Measurements from ENCODE around the gene RTN1. TPM values are rescaled to one million over a fixed set of nuclear protein-coding genes. Genes with fewer than 3 reads are reported as not detected.

The RTN1 gene
- total and polyA plus RNA-seq, 2 donors (not counting 1 experiment from before 2014, with no cell fraction given), result 0.34 TPM; not detected in 1

- Histone ChIP-seq H4K20me1 (ENCODE audit: control insufficient read depth, insufficient read depth, low read length, poor library complexity, severe bottlenecking) (no peaks in the 10 kb centered on the region), H3K27me3 (replicated peaks in 1 of 4; ENCODE audit: control extremely low read depth in 1 of 4, control insufficient read depth in 3 of 4, insufficient read depth in 4 of 4, low read length in 3 of 4) (peaks cover 0 to 15% (median 6%) of the 10 kb centered on the region in 4 experiments), H3K27ac (ENCODE audit: low read length in 2 of 2) (no peak overlapping the region), H3K9me3 (ENCODE audit: control extremely low read depth in 1 of 3, control insufficient read depth in 2 of 3, insufficient read depth in 1 of 3, low read length in 2 of 3) (no peaks in the 10 kb centered on the region), H3K36me3 (replicated peaks in 1 of 2; ENCODE audit: control extremely low read depth in 1 of 2, control insufficient read depth in 1 of 2, extremely low read depth in 1 of 2, insufficient read depth in 2 of 2, low read length in 1 of 2) (no peaks in the 10 kb centered on the region), H3K4me2 (replicated peaks; ENCODE audit: low read depth, low read length, poor library complexity, severe bottlenecking) (no peak overlapping the region), H3K4me3 (ENCODE audit: control extremely low read depth in 1 of 5, extremely low read depth in 1 of 5, insufficient read depth in 1 of 5, low read depth in 2 of 5, low read length in 4 of 5) (no peak overlapping the region), H2AFZ (ENCODE audit: insufficient read depth, low read depth, low read length, poor library complexity, severe bottlenecking) (no peak overlapping the region), H3K79me2 (ENCODE audit: control insufficient read depth, insufficient read depth, low read length) (no peaks in the 10 kb centered on the region), H3K4me1 (ENCODE audit: control insufficient read depth in 2 of 2, insufficient read depth in 2 of 2, low read length in 2 of 2) (peaks cover 15 to 16% of the 10 kb centered on the region in 2 donors), H3K9ac (ENCODE audit: low read length) (no peak overlapping the region)
- POLR2A ChIA-PET, result no interaction called here
- no peak for DNase-seq
- 100% methylated on average over 1 of the region's 2 CpGs for WGBS (ENCODE audit: insufficient coverage)
- ATAC-seq (ENCODE audit: low read depth), result no peak
- Mint-ChIP-seq H3K9me3 (ENCODE audit: insufficient read depth) (no peaks in the 10 kb centered on the region), H3K27me3 (peaks cover 23% of the 10 kb centered on the region), H3K4me3 (no peak overlapping the region), H3K4me1 (peaks cover 25% of the 10 kb centered on the region), H3K27ac (no peak overlapping the region)
- no peak for TF ChIP-seq CTCF (IDR thresholded peaks at IDR 0.05)
- no peak for TF ChIP-seq EZH2 (IDR thresholded peaks at IDR 0.05; ENCODE audit: borderline replicate concordance, insufficient read depth, low read depth, low read length, poor library complexity, severe bottlenecking)
- CTCF ChIA-PET, result no interaction called here
- intact Hi-C loops (cut with micrococcal nuclease), result no loop called here
These were observed 289.7 kb downstream of the RTN1 start for GRCh38 chr14:59580911-59581310.

GRCh38 chr14:59576332-59577294 is 294.0 kb downstream of the RTN1 start, which contains the start of gene CCDC175:
Gene CCDC175, minus strand, starts transcription at chr14:59576812. Its CDS starts 37 bp downstream, at chr14:59576775.
- peaks cover 13% of the 10 kb centered on the region for H3K4me1 Mint-ChIP-seq
- Histone ChIP-seq H3K4me2 (replicated peaks; ENCODE audit: low read depth, low read length, poor library complexity, severe bottlenecking) (peak within 1 kb of the TSS; percentile 91), H3K4me1 (ENCODE audit: control insufficient read depth in 2 of 2, insufficient read depth in 2 of 2, low read length in 2 of 2) (peaks cover 10 to 13% of the 10 kb centered on the region in 2 donors), H3K9ac (ENCODE audit: low read length) (peak within 1 kb of the TSS; percentile 64), H3K36me3 (replicated peaks in 1 of 2; ENCODE audit: control extremely low read depth in 1 of 2, control insufficient read depth in 1 of 2, extremely low read depth in 1 of 2, insufficient read depth in 2 of 2, low read length in 1 of 2) (no peaks in the 10 kb centered on the region), H3K4me3 (ENCODE audit: control extremely low read depth in 1 of 5, extremely low read depth in 1 of 5, insufficient read depth in 1 of 5, low read depth in 2 of 5, low read length in 4 of 5) (peak within 1 kb of the TSS; percentile 26 to 62 (median 56)), H3K27me3 (replicated peaks in 1 of 4; ENCODE audit: control extremely low read depth in 1 of 4, control insufficient read depth in 3 of 4, insufficient read depth in 4 of 4, low read length in 3 of 4) (peaks cover 0 to 15% (median 6%) of the 10 kb centered on the region in 4 experiments), H2AFZ (ENCODE audit: insufficient read depth, low read depth, low read length, poor library complexity, severe bottlenecking) (peak within 1 kb of the TSS; percentile 82), H3K79me2 (ENCODE audit: control insufficient read depth, insufficient read depth, low read length) (no peaks in the 10 kb centered on the region), H3K27ac (ENCODE audit: low read length in 2 of 2) (peak within 1 kb of the TSS in 1 of 2 donors; percentile 20), H4K20me1 (ENCODE audit: control insufficient read depth, insufficient read depth, low read length, poor library complexity, severe bottlenecking) (no peaks in the 10 kb centered on the region), H3K9me3 (ENCODE audit: control extremely low read depth in 1 of 3, control insufficient read depth in 2 of 3, insufficient read depth in 1 of 3, low read length in 2 of 3) (no peaks in the 10 kb centered on the region)
- no peak within 1 kb of the TSS for H3K27ac Mint-ChIP-seq
- CTCF ChIA-PET, result interaction anchor here (1.1 to 2.6 kb wide), 12 partner anchors 8 to 1075 kb away, joined by 3 to 15 read pairs (median 5); no protein-coding TSS in a partner anchor
- POLR2A ChIA-PET, result no interaction called here
- TF ChIP-seq EZH2 (IDR thresholded peaks at IDR 0.05; ENCODE audit: borderline replicate concordance, insufficient read depth, low read depth, low read length, poor library complexity, severe bottlenecking) (no peak), CTCF (IDR thresholded peaks at IDR 0.05) (peak; percentile 91)
- WGBS (ENCODE audit: insufficient coverage), result 6% methylated on average over 35 of the region's 46 CpGs
- peak within 1 kb of the TSS; percentile 75 for H3K4me3 Mint-ChIP-seq
- intact Hi-C loops (cut with micrococcal nuclease), result loop anchor here (1.0 to 5.0 kb wide), 3 partner anchors 92 to 606 kb away; partner anchors contain the start of genes JKAMP and L3HYPDH
- H3K27me3 Mint-ChIP-seq, result peaks cover 22% of the 10 kb centered on the region
- no peaks in the 10 kb centered on the region for H3K9me3 Mint-ChIP-seq (ENCODE audit: insufficient read depth)
- peak; percentile 83 for DNase-seq
- ATAC-seq (ENCODE audit: low read depth), result peak; percentile 90
